Thyroid gland (tissue), 4 donors: ENCODE measurements around the gene MTSS2. TPM values are rescaled to one million over a fixed set of nuclear protein-coding genes. Genes with fewer than 3 reads are reported as not detected.
"Not testable (repeated sequence)": the region's sequence is repeated elsewhere in the genome, so short reads cannot be mapped to it uniquely, and the experiment has no call there.

ENCODE experiments used
- DNase-seq, 2 donors: peaks; one replicate each; pipeline ENCODE4 v3.0.0-alpha.2; 2019
- H3K27ac ChIP-seq, 3 donors: fragments of 200-600 bp; sonication (generic); 1 replicate in 2 of 3; 2 replicates in 1 of 3; pipeline ENCODE4 v1.5.1; 2016 to 2019; ENCODE audit warnings: mild to moderate bottlenecking in 1 of 3, moderate library complexity in 1 of 3
- H3K27me3 ChIP-seq: fragments of 200-600 bp; sonication (generic); one replicate; pipeline ENCODE4 v1.5.1; 2019
- H3K36me3 ChIP-seq, 2 donors: fragments of 200-600 bp; sonication (generic); one replicate each; pipeline ENCODE4 v1.5.1; 2016 to 2019
- H3K4me1 ChIP-seq, 2 donors: fragments of 200-600 bp; sonication (generic); one replicate each; pipeline ENCODE4 v1.5.1; 2017 to 2019
- H3K4me3 ChIP-seq, 3 donors: fragments of 200-600 bp; sonication (generic); replicated peaks in 1 of 3; 1 replicate in 2 of 3; 2 replicates in 1 of 3; pipeline ENCODE4 v1.5.1; 2016; ENCODE audit warnings: mild to moderate bottlenecking in 1 of 3
- H3K9me3 ChIP-seq: fragments of 200-600 bp; sonication (generic); one replicate; pipeline ENCODE4 v1.5.1; 2017
- POLR2A ChIP-seq, 2 donors: fragments of 450-650 bp; IDR thresholded peaks; one replicate each; pipeline ENCODE4 v1.6.1; 2017; ENCODE audit warnings: antibody characterized with exemption in 2 of 2, mild to moderate bottlenecking in 2 of 2, moderate library complexity in 1 of 2
- WGBS, 2 donors: methylation state at CpG; one replicate each; pipeline ENCODE4 v1.1.5; 2017; 5-methylcytosine and 5-hydroxymethylcytosine counted together
- intact Hi-C: fragments of 100-400 bp; cut with DNase I; formaldehyde crosslinking; loops from one replicate; pipeline ENCODE4 v1.15.1; 2023
- total RNA-seq, 4 donors: library from RNA; depleted of rRNA; stranded (reverse); fragments of >200 nt; gene quantifications; one replicate each; pipeline ENCODE4 v1.2.3, GENCODE V29; 2016
- TF ChIP-seq, protein P1 (sequence below), 6 experiments: fragments of 200-600 bp in 3 of 6; fragments of 450-650 bp in 3 of 6; sonication (generic) in 3 of 6; IDR thresholded peaks; one replicate each; pipeline ENCODE4 v1.5.1; 2016 to 2019; ENCODE audit warnings: antibody characterized with exemption in 6 of 6, mild to moderate bottlenecking in 2 of 6, inconsistent platforms in 1 of 6, moderate library complexity in 1 of 6

Gene MTSS2
- total RNA-seq, 4 donors from 2014 or later = 11.3 to 39.8 (median 26.7) TPM

DNA sequence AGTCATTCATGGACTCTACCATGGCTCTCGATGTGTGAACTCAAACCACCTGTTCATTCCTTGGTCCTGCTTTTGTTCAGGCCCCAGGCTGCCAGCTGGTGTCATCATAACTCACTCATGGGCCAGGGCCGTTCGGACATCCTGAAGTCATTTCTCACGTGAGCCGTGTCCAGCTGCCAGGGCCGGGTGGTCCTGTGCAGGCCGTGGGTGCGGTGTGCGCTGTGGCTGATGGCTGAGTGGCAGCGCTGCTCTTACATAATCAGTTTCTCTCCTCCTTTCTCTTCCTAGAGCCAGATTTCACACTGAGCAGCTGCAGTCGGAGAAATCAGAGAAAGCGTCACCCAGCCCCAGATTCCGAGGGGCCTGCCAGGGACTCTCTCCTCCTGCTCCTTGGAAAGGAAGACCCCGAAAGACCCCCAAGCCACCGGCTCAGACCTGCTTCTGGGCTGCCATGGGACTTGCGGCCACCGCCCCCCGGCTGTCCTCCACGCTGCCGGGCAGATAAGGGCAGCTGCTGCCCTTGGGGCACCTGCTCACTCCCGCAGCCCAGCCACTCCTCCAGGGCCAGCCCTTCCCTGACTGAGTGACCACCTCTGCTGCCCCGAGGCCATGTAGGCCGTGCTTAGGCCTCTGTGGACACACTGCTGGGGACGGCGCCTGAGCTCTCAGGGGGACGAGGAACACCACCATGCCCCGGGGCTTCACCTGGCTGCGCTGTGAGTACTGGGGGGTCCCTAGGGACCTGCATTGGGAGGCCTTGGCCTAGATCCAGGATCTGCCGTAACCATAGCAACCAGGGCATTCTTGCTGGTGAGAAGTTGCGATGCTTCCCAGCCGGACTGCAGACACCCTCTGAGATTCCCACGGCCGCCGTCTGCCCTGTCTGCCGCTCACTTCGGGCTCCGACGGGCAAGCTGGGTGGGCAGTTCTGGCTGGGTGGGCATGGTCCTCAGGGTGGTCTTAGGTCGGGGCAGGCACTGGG is 39.3 kb downstream of the MTSS2 start, which contains the start of gene IL34:
Gene IL34 (plus strand): TSS at position 300 of the 982 bp plus-strand sequence. CDS start 389 bp downstream, at position 689.
- 85% methylated on average over 30 to 31 of the region's 39 CpGs for WGBS, 2 donors
- Histone ChIP-seq H3K9me3 (no peaks in the 10 kb centered on the region), H3K27me3 (no peaks in the 10 kb centered on the region), H3K4me3 (no peak within 1 kb of the TSS), H3K36me3 (no peaks in the 10 kb centered on the region), H3K4me1 (no peaks in the 10 kb centered on the region), H3K27ac (peak within 1 kb of the TSS in 1 of 3 donors; percentile 12)
- intact Hi-C loops = loop anchor here (5.0 kb wide), 1 partner anchor 64 kb away; no protein-coding TSS in a partner anchor
- TF ChIP-seq, protein P1, sequence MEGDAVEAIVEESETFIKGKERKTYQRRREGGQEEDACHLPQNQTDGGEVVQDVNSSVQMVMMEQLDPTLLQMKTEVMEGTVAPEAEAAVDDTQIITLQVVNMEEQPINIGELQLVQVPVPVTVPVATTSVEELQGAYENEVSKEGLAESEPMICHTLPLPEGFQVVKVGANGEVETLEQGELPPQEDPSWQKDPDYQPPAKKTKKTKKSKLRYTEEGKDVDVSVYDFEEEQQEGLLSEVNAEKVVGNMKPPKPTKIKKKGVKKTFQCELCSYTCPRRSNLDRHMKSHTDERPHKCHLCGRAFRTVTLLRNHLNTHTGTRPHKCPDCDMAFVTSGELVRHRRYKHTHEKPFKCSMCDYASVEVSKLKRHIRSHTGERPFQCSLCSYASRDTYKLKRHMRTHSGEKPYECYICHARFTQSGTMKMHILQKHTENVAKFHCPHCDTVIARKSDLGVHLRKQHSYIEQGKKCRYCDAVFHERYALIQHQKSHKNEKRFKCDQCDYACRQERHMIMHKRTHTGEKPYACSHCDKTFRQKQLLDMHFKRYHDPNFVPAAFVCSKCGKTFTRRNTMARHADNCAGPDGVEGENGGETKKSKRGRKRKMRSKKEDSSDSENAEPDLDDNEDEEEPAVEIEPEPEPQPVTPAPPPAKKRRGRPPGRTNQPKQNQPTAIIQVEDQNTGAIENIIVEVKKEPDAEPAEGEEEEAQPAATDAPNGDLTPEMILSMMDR (IDR thresholded peaks at IDR 0.05) = no peak
- TF ChIP-seq POLR2A (IDR thresholded peaks at IDR 0.05) = no peak
- no peak for DNase-seq

DNA sequence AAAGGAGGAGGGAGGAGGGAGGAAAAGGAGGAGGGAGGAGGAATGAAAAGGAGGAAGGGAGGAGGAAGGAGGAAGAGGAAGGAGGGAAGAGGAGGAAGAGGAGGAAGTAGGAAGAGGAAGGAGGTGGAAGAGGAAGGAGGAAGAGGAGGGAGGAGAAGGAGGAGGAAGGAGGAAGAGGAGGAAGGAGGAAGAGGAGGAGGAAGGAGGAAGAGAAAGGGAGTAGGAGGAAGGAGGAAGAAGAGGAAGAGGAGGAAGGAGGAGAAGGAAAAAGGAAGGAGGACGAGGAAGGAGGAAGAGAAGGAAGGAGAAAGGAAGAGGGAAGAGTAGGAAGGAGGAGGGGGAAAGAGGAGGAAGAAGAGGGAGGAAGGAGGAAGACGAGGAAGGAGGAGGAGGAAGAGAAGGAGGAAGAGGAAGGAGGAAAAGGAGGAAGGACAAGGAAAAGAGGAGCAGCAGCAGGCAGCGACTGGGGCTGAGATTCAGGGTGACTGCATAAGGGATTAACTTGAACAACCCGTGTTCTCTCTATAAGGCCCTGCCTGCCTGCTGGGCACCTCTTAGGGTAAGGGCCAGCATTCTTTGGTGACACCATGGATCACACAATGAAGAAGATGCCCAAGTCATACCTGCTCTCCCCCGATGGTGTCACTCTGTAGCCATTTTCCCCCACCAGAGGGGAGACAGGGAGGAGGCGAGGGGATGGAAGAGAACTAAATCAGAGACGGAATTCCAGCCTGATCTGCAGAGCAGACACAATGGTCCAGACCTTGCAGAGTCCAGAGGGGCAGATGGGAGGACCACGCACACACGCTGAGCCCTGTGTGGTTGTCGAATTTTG is 40.9 kb downstream of the MTSS2 start:
- no peaks in the 10 kb centered on the region for H3K27me3 ChIP-seq
- no peak for DNase-seq
- no peak overlapping the region for H3K4me3 ChIP-seq
- no peak for TF ChIP-seq POLR2A (IDR thresholded peaks at IDR 0.05)
- TF ChIP-seq, protein P1 (IDR thresholded peaks at IDR 0.05) = no peak
- WGBS, 2 donors = 79 to 92% methylated on average over 10 of the region's 10 CpGs
- intact Hi-C loops = loop anchor here (5.0 kb wide), 1 partner anchor 63 kb away; no protein-coding TSS in a partner anchor
- no peaks in the 10 kb centered on the region for H3K9me3 ChIP-seq
- no peak overlapping the region for H3K27ac ChIP-seq
- no peaks in the 10 kb centered on the region for H3K36me3 ChIP-seq
- H3K4me1 ChIP-seq = no peaks in the 10 kb centered on the region

GRCh38 chr16:70643264-70643663 is 42.6 kb downstream of the MTSS2 start:
- 82 to 96% methylated on average over 7 of the region's 7 CpGs for WGBS, 2 donors
- DNase-seq, H3K27ac ChIP-seq, intact Hi-C loops, H3K4me3 ChIP-seq, H3K4me1 ChIP-seq, H3K9me3 ChIP-seq, H3K27me3 ChIP-seq, H3K36me3 ChIP-seq: not testable (repeated sequence)

- intact Hi-C loops = no loop called here
- DNase-seq = no peak
- H3K4me1 ChIP-seq = peaks cover 0 to 3% of the 10 kb centered on the region in 2 donors
- H3K27ac ChIP-seq = no peak overlapping the region
- no peaks in the 10 kb centered on the region for H3K9me3 ChIP-seq
- no peaks in the 10 kb centered on the region for H3K36me3 ChIP-seq
- no peak overlapping the region for H3K4me3 ChIP-seq
- no peaks in the 10 kb centered on the region for H3K27me3 ChIP-seq
- 90 to 93% methylated on average over 1 of the region's 1 CpG for WGBS, 2 donors
- TF ChIP-seq, protein P1 (IDR thresholded peaks at IDR 0.05) = no peak
- no peak for TF ChIP-seq POLR2A (IDR thresholded peaks at IDR 0.05)
Observed at GRCh38 chr16:70642633-70643032, 43.2 kb downstream of the MTSS2 start.
